T-helper 1 cell treated with Interleukin-12 subunit alpha and Interleukin-12 subunit beta and Interleukin-4 antibody, amounts not matched to agents 30 ng/mL and 1 ng/mL, for 36 hours (primary cell): Measurements from ENCODE around the gene CFAP65. TPM values are rescaled to one million over a fixed set of nuclear protein-coding genes. Genes with fewer than 3 reads are reported as not detected.

Experiments
- intact Hi-C: fragments of 100-400 bp; cut with micrococcal nuclease; formaldehyde crosslinking; loops from one replicate; pipeline ENCODE4 v1.15.1; 2024
- total RNA-seq: library from RNA; stranded (reverse); gene quantifications from 2 replicates; pipeline ENCODE4 v1.2.3, GENCODE V29; 2022

The CFAP65 gene
- not detected in 2 replicates for total RNA-seq

DNA sequence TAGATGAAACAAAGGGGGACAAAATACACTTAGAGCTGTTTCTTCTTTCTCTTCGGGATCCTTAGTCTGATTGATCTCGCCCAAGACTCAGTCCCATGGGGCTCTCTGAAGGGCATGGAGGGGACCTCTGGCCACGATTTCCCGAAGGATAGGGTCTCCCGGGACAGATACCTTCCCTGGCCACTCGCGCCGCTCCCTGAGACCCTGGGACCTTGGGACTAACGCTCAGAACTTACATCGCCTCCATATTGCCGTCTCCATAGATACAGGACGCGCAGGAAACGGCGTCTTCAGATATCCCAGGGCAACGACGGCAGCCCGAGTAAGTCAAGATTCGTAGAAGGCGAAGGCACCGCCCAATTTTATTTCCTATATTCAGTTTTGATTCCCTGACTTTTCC lies at the start of gene CFAP65:
TSS of gene CFAP65 (minus strand) at position 265 of the 400 bp plus-strand sequence. CDS start 2,468 bp downstream, outside the sequence.
- intact Hi-C loops = loop anchor here (5.0 kb wide), 1 partner anchor 266 kb away; the partner anchor contains the start of gene PTPRN

- intact Hi-C loops = no loop called here
These were observed 49.4 kb upstream of the CFAP65 start for GRCh38 chr2:219090436-219091299.

GRCh38 chr2:219089330-219089729 lies 48.0 kb upstream of the CFAP65 start:
- intact Hi-C loops = no loop called here

- intact Hi-C loops = no loop called here
These were observed 46.5 kb upstream of the CFAP65 start for GRCh38 chr2:219087848-219088247.

- intact Hi-C loops = no loop called here
These were observed 46.0 kb upstream of the CFAP65 start for GRCh38 chr2:219087361-219087760.

- intact Hi-C loops = no loop called here
These were observed 44.9 kb upstream of the CFAP65 start for GRCh38 chr2:219086196-219086595.

DNA sequence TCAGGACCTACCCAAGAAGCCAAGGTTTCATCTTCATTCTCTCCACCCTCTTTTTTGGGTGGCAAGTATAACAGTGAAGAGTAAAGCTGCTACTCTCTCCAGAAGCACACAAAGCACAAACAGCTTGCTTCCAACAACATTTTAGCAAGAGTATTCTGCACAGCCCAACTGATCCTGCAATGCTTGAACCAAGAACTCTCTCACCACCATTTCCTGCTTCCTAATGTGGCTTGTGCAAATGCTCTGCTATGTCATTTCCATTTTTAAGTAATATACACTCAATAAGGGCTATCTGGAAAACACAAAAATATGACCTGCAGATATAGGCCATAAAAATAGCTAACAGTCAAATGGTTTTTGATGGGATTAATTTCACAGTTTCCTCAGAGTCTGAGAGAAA lies 43.5 kb upstream of the CFAP65 start:
- intact Hi-C loops = no loop called here

DNA sequence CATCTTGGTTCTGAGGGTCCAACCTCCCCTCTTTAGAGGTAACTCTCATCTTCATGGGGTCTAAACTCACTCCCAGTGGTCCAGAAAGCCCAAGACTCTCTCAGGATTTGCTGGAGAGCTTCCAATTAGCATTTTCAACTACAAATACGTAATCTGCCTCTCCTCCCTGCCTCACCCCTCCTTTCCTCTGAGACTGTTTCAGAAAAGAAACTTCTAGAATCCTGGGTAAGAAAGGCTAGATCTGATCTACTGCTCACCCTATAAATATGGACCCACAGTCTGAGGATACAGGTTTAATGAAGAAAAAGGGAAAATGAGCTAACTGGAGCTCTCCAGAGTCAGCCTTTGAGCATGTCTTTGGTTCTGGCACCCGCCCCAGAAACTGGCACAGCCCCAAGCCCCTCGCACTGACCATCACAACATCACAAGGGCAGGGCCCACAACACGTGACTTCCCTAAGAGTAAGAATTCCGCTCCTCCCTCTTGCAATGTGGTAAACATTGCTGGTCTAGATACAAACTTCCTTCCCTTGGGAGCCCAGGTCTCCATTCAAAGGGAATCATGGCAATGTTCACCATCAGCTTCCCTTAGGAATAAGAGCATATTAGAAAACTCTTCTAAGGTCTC lies 41.1 kb upstream of the CFAP65 start:
- intact Hi-C loops = no loop called here

- intact Hi-C loops = no loop called here
These were observed 40.5 kb upstream of the CFAP65 start for GRCh38 chr2:219081701-219082331.

DNA sequence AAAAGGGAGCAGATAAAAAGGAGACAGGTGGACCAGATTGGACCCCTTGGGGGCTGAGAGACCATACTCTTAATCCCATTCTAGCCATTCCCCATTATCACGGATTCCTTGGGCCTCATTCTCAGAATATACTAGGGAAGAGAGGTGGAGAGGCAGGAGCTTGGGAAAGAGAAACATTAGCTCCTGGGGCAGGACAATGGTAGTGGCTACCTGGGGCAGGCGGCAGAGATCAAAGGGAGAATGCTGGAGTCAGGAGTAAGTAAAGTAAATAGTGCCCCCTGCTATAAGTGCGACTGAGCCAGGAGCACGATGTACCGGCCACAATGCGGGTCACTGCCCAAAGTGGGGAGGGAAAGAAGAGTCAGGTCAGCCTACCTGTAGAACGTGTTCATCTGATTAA lies 39.8 kb upstream of the CFAP65 start:
- intact Hi-C loops = no loop called here

- intact Hi-C loops = no loop called here
These were observed 38.1 kb upstream of the CFAP65 start for GRCh38 chr2:219079417-219079816.

DNA sequence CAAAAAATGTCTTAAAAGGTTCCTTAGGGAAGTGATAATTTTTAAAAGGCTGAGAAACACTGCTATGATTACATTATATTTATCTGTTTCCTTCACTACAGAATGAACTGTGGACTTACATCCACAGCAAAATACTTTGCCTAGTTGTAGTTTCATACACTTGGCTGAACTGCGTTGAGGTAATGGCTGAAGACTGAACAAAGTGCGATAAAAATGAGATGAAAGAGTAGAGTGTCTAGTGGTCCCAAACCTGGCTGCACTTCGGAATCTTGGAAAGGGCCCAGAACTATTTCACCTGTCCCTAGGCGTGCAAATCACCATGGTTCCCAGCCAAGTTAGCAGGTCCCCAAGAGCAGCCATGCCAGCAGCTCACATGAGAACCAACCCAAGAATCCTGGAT lies 37.6 kb upstream of the CFAP65 start:
- intact Hi-C loops = no loop called here

GRCh38 chr2:219078126-219078525 lies 36.8 kb upstream of the CFAP65 start:
- intact Hi-C loops = no loop called here

GRCh38 chr2:219076253-219076652 lies 34.9 kb upstream of the CFAP65 start:
- intact Hi-C loops = no loop called here

- intact Hi-C loops = loop anchor here (1.0 kb wide), 1 partner anchor 46 kb away; no protein-coding TSS in a partner anchor
These were observed 32.3 kb upstream of the CFAP65 start for GRCh38 chr2:219073413-219074129.

GRCh38 chr2:219072741-219073250 lies 31.5 kb upstream of the CFAP65 start:
- intact Hi-C loops = loop anchor here (1.0 kb wide), 1 partner anchor 47 kb away; no protein-coding TSS in a partner anchor

GRCh38 chr2:219071131-219071816 lies 30.0 kb upstream of the CFAP65 start:
- intact Hi-C loops = no loop called here

DNA sequence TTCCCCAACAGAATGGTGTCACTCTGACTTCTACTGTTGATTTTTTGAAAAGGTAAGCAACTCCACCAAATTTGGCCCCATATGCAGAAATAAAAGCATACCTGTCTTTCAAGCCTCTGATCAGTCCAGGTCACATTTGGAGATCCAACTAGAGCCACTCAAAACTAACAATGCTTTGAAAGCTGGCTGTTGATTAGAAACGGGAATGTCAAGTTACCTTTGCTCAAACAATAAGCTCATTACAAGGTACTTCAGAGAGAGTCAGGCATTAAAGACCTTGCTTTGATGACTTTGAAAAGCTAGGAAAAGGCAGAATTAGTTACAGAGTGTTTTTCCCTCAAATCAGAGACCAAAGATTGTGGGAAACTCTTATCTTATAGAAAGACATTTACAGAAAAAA lies 24.2 kb upstream of the CFAP65 start:
- intact Hi-C loops = no loop called here

- intact Hi-C loops = no loop called here
These were observed 20.8 kb upstream of the CFAP65 start for GRCh38 chr2:219062081-219062480.
